ENCODE data around the gene KLHL6. TPM values are rescaled to one million over a fixed set of nuclear protein-coding genes. Genes with fewer than 3 reads are reported as not detected.
A peak's percentile ranks its signal among the peaks of the same experiment; 100 is the strongest.

KLHL6 gene
- total RNA-seq, 6 donors from 2014 or later = 15.2 to 77.5 (median 25.6) TPM

DNA sequence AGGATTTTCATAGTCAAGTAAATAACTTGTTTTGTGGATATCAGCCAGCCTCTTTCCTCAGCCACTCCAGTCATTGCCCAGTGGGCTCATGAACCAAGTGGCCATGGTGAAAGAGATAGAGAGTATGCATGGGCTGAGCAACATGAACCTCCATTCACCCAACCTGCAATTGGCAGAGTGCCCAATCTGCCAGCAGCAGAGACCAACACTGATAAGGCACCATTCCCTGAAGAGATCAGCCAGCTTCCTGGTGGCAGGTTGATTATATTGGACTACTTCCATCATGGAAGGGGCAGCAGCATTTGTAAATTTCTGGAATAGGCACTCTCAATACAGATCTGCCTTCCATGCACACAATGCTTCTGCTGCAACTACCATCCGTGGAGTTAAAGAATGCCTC lies 116.8 kb downstream of the KLHL6 start:
- H3K36me3 ChIP-seq = no peaks in the 10 kb centered on the region
- 79 to 100% methylated on average over 1 of the region's 1 CpG for WGBS, 2 donors
- no peak for TF ChIP-seq CTCF (IDR thresholded peaks at IDR 0.05)
- TF ChIP-seq EP300 (IDR thresholded peaks at IDR 0.05) = no peak
- no peak for TF ChIP-seq POLR2AphosphoS5 (IDR thresholded peaks at IDR 0.05)
- TF ChIP-seq POLR2A (IDR thresholded peaks at IDR 0.05) = no peak

GRCh38 chr3:183437666-183438564 lies 117.6 kb downstream of the KLHL6 start:
- Histone ChIP-seq H3K36me3 (no peaks in the 10 kb centered on the region), H3K27me3 (no peaks in the 10 kb centered on the region), H3K9me3 (no peaks in the 10 kb centered on the region), H3K4me3 (no peak overlapping the region), H3K27ac (no peak overlapping the region), H3K4me1 (peaks cover 0 to 4% (median 0%) of the 10 kb centered on the region in 4 donors)
- DNase-seq (peak in 1 of 2 donors; percentile 79), ATAC-seq (ENCODE audit: low FRiP score in 2 of 2) (peak in 1 of 2 donors; percentile 67)
- TF ChIP-seq CTCF (IDR thresholded peaks at IDR 0.05) = no peak
- TF ChIP-seq EP300 (IDR thresholded peaks at IDR 0.05) = no peak
- TF ChIP-seq POLR2AphosphoS5 (IDR thresholded peaks at IDR 0.05) = no peak
- TF ChIP-seq POLR2A (IDR thresholded peaks at IDR 0.05) = no peak
- 76 to 81% methylated on average over 6 of the region's 6 CpGs for WGBS, 2 donors

More for the DNA sequence above, 116.8 kb downstream of the KLHL6 start:
- ATAC-seq (ENCODE audit: low FRiP score in 2 of 2) (no peak), DNase-seq (no peak)
- no peak overlapping the region for H3K27ac ChIP-seq
- H3K9me3 ChIP-seq = peaks cover 0 to 4% (median 2%) of the 10 kb centered on the region in 4 donors
- no peaks in the 10 kb centered on the region for H3K27me3 ChIP-seq
- peaks cover 0 to 4% (median 0%) of the 10 kb centered on the region in 4 donors for H3K4me1 ChIP-seq
- no peak overlapping the region for H3K4me3 ChIP-seq

Small RNAs within 50 kb of the gene (small RNA-seq; reads per million reads assigned to genes)
- 0 reads per million in 4 donors for gene RF00092
- 0 reads per million in 4 donors for gene RF00394
- gene RF01241 = 0 reads per million in 4 donors
- gene SNORA63D = 4.6 to 25.1 (median 5.5) reads per million in 4 donors

Other genes with a start within 250 kb of the KLHL6 start
- gene MCF2L2, start 127.1 kb downstream of the KLHL6 start, total RNA-seq = 1 to 10 TPM in 4 of 6 donors, under 1 TPM in 2; 0.22 to 2.0 (median 1.2) TPM
- 100 to 1,000 TPM in 3 of 6 donors, 10 to 100 TPM in 3; 63.5 to 181 (median 104) TPM for gene KLHL24, start 79.9 kb upstream of the KLHL6 start, total RNA-seq
- 10 to 100 TPM; 23.9 to 65.0 (median 41.2) TPM for gene YEATS2, start 142.1 kb upstream of the KLHL6 start, total RNA-seq

Measured in upper lobe of left lung (tissue), 6 donors.